Measurements from ENCODE around the gene TXNDC16.

TXNDC16 gene

DNA sequence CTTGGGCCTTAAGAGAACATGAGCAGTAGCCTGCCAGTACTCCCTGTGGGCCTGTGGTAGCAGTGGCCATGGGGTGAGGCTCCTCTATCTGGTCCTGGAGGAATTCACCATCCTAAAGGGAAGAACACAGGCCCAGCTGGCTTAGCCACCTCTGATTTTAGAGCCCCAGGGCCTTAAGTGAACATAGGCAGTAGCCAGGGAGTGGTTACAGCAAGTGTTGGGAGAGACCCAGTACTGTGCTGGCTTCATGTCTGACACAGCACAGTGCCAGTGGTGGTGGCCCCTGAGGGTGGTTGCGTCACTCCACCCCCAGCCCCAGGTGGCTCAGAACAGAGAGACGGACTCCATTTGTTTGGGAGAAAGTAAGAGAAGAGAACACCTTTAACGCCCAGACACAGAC is 105.1 kb downstream of the TXNDC16 start:
- DNase-seq: no peak

DNA sequence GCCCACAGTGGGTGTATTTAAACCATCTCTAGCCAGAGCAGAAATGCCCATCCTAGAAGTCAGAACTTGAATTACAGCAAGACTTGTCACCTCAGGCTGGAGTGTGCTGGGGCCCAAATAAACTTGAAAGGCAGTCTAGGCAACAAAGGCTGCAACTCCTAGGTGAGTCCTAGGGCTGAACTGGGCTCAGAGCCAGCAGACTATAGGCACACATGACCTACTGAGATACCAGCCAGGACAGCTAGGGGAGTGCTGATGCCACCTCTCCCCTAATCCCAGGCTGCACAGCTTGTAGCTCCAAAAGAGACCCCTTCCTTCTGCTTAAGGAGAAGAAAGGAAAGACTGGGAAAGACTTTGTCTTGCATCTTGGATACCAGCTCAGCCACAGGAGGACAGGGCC is 106.0 kb downstream of the TXNDC16 start:
- DNase-seq: no peak

DNA sequence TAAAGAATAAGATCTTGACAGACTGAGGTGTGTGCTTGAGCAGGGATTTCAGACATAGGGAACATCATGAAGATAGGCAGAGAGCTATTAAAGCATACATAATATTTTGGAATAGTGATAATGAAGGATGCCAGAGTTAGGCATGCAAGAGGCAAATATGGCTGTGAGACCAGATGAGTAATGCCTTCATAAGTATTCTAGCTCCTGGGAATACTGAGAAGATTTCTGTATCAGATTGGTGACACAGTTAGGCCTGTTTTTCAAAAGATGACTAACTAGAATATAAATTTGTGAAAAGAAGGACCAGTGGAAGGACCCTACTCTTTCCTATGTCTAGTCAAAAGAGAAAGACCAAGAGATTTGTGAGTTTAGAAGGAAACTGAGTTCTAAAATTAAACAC is 108.8 kb downstream of the TXNDC16 start:
- DNase-seq: no peak

GRCh38 chr14:52442602-52443001 is 109.7 kb downstream of the TXNDC16 start:
- no peak for DNase-seq

DNA sequence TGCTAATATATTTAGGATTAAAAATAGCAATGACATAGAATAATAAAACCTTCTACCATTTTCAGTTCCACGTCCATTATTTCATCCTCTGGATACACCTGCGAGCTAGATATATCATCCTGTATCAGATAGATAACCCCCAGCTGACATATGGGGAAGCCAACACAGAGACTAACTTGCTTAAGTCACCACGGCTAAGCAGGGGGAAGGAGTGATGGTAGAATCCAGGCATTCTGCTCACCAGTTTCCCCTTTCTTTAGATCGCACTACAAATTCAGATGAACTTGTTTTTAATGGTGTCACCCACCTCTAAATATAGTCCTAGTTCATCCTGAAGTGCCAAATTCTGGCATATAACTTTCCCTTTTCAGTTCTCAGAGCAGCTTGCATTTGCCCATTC is 110.1 kb downstream of the TXNDC16 start:
- DNase-seq: peak; percentile 4 to 30 (median 20)

DNA sequence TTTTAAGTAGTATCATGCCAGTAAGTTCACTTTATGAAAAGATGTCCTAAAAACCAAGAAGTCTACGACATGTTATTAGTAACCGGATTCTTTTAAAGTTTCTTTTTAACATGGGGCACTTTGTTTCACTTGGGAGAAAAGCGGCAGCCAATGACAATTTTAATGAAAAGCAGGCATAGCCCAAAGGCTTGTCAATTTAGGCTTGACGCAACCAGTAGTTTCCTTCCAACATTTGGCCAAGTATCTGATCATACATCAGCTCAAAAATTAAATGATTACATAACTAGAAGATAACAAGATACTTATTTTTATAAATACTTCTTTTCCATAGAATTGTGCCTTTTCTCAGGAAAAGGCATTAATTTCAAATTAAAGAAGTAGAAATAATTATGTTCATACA is 112.8 kb downstream of the TXNDC16 start:
- DNase-seq: no peak

GRCh38 chr14:52434955-52435354 is 117.3 kb downstream of the TXNDC16 start:
- DNase-seq: no peak

GRCh38 chr14:52430474-52430873 is 121.8 kb downstream of the TXNDC16 start:
- no peak for DNase-seq

- DNase-seq: no peak
These were observed 122.9 kb downstream of the TXNDC16 start for GRCh38 chr14:52429451-52429850.

DNA sequence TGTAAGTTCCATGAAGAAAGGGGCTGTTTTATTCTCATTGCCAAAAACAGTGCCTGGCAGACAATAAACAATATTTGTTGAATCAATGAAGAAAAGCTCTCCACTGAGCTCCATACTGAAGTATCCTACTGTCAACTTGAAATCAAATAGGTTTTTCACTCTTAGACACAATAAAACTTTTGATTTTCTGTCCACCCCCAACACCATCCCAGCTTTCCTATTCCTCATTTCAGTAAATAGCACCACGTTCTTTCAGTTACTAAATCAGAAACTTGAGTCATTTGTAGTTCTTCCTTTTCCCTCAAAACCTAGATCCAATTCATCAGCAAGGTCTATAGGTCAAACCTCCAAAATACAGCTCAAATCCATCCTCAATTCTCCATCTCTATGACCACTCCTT is 124.8 kb downstream of the TXNDC16 start:
- no peak for DNase-seq

DNA sequence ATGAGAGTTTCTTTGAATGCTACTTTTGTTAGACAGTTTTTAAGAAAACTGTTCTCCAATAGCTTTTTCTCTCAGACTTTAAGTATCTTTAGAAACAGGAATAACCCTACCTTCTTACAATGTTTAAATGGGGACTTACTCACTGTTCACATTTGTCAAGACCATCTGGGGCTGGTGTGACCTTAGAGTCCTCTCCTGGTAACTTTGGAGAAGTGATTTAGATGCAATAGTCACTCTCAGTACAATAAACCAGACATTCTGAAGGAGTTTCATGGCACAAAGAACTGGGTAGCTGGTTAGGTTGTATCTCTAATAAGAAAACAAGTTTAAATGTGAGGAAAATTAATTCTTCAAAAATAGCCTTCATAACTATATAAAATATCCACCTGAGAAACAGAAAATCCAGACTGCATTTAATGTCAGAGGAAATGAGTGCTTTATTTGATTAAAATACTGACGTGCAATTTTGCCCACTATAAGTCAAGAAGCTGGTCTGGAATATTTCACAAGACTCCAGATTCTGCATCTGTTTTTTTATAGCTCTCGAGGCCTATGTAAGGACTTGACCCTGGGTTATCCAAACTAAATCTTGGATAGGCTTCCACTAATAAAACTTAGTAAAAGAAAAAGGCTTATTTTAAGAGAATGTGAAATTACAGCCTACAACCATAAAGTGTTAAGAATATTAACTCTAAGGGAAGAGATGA is 129.5 kb downstream of the TXNDC16 start:
- peak in 2 of 4 experiments; percentile 11 to 23 for DNase-seq

GRCh38 chr14:52417139-52417538 is 135.2 kb downstream of the TXNDC16 start:
- no peak for DNase-seq

DNA sequence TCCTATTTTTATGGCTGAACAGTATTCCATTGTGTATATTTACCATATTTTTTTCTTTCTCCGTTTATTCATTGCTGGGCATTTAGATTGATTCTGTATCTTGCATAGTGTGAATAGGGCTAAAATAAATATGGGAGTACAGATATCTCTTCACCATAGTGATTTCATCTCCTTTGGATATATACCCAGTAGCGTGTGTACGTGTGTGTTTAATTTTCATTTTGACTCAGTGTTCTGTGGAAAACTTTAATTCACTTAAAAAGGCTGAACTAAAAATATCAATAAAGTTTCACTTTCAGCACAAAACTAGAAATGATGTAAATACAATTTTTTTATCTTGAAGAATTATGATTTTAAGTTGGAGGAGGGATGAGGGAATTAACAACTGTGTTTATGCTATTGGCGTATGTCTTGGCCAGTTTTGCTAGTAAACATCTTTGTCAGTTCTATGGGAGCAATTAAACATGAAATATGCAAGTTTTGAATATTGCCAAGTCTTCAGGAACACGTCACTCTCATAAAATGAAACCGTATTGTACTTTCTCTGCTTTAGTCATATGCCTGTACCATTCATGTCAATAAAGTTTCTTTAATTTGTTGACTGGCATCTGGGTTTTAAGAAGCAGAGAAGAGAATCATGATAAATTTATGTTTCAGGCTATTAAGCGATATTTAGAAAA is 138.4 kb downstream of the TXNDC16 start:
- DNase-seq: no peak

DNA sequence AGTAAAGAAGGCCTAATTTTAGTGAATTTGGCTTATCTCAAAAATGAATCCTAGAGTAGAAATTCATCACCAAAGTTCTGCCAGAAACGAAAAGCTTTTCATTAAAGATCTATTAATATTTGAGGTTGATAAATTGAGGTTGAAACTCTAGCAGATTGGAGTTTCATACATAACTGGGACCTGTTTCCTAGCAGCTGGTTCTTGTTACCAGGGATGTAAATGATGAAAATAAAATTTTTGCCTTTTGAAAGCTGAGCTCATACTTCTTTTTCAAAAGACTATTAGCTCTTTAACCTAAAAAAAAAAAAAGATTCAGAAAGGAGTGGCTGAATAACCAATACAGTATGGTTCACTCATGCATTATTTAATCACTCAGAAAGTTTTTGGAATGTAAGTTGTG is 139.9 kb downstream of the TXNDC16 start:
- no peak for DNase-seq

- no peak for DNase-seq
These were observed 147.0 kb downstream of the TXNDC16 start for GRCh38 chr14:52405314-52405713.

DNA sequence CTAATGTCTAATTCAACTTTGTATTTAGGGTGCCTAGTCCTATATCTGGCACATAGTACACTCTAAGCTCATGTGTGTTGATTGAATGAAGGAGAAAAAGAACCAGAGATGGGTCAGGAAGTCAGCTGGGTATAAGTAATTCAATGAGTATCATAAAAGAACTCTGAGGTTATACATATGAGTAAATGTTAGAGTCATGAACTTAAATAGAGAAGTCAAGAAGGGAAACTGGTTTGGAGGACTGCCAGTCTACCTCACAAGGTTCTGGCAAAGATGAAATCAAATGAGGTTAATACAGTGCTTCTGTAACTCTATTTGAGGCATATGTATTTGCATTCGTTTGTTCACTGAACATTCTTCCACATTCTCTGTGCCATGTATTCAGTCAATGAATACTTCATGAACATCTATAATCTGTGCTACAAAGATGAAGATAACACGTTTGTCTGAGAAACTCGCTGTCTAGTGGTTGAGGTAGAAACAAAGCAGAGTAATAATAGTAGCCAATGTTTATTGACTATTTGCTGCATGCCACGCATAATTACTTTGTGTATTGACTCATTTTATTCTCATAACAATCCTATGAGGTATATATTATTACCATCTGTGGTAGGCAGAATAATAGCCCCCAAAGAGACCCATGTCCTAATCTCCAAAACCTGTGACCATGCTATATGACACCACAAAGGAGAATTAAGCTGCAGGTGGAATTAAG is 149.3 kb downstream of the TXNDC16 start:
- DNase-seq: peak; percentile 67 to 85 (median 74)

- peak; percentile 12 to 54 (median 36) for DNase-seq
These were observed 151.5 kb downstream of the TXNDC16 start for GRCh38 chr14:52400846-52401245.

GRCh38 chr14:52399921-52400595 is 152.2 kb downstream of the TXNDC16 start:
- peak in 2 of 4 experiments; percentile 8 to 12 for DNase-seq

- DNase-seq: no peak
These were observed 153.2 kb downstream of the TXNDC16 start for GRCh38 chr14:52399104-52399503.

DNA sequence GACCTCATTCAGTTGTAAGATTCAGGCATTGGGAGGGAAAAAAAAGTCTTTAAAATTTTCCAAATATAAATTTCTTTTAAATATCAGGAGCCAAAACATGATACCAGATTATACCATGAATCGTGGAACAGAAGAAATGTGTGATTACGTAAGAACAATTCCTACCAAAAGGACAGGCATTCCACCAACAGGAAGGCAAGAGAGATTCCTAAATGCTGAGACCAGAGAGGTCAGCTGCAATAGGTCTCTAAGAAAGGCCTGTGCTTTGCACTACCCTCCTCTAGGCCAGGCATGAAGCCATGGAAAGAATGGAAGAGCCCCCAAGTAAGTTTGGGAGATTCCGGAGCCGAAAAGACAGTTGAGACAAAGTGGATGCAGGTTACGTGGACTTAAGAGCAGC is 154.5 kb downstream of the TXNDC16 start:
- no peak for DNase-seq

DNA sequence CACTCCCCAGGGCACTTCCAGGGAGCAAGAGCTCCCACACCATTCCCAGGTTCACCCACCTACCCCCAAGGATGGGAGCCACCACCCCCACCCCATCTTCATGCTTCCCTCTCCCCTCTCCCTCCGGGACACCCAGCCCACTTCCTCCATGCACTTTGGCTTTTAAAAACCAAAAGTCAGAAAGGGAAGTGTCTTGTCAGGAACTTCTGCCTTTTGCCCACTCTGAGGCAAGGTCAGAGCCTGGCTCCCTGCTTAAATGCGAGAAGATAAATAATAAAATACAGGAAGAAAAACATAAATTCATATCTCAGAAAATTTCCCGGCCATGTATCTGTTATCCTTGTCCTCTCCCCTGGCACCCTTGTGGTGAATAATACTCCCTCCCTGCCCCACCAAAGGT is 156.6 kb downstream of the TXNDC16 start:
- DNase-seq: peak; percentile 66 to 88 (median 82)

- DNase-seq: no peak
These were observed 160.3 kb downstream of the TXNDC16 start for GRCh38 chr14:52391881-52392615.

All from suppressor macrophage (primary cell).